DMS53 treated with DMSO at 0.1 percent for 48 hours (cell line): Measurements from ENCODE around the gene GNAL.
"Not testable (repeated sequence)": the region's sequence is repeated elsewhere in the genome, so short reads cannot be mapped to it uniquely, and the experiment has no call there.

Source experiments
- DNase-seq: peaks from one replicate; lab custom pipeline; 2025; ENCODE audit not compliant: unreplicated experiment; lab: John Stamatoyannopoulos, UW

GNAL gene

DNA sequence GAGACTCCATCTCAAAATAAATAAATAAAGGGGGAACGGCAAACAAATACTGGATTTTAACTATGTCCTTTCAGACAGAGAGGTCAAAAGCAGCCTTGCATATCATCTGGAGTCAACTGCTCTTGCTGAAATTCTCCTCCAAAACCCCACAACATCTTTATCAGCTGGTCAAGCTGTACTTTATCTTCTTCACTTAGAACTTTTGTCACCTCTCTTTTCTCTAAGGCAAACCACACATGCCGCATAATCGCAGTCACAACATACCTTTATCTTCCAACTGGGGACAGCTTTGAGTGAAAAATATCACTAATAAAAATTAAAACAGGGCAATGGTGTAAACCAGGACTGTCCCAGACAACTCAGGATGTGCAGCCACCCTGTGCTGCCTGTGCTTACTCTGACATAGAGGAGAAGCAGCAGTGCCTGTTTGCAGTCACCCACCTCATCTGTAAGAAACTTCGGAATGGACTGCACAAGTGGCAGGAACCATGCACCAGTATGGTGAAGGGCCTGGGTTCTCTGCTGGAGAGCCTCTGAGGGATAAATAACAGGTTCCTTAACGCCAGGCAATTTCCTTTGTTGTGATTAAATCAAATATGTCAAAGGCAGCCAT is 212.9 kb downstream of the GNAL start:
- DNase-seq, result no peak

DNA sequence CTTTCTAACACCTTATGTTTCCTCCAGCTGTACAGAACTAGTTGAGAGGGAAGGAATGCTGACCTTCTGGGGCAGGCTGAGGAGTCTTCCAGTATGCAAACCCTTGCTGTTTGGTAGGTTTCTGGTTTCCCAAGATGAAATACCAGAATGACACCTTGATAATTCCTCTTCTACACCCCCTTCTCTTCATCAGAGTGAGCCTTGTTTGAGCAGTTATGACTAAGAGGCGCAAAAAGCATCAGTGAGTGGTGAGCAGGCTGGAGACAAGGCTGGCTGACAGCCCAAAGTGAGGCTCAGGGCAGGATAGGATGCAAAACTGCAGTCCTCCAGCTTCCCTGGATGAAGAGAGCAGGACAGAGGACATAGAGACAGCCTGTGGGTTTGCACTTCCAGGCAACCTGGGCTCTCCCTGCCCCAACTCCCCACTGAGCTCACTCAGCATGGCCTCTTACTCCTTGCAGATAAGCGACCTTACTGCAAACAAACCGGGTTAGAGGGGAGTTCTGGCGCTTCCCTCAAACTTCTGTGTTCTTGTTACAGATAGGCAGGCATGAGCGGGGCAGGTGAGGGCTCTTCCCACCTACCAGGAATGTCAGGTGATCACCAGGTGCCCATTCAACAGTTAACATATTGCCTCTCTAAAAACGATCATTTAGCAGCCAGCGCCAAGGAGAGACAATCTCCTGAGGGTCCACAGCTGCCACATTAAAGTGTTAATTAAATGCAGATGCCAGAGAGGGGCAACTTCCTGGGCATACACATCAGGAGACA is 213.6 kb downstream of the GNAL start:
- DNase-seq, result no peak

DNA sequence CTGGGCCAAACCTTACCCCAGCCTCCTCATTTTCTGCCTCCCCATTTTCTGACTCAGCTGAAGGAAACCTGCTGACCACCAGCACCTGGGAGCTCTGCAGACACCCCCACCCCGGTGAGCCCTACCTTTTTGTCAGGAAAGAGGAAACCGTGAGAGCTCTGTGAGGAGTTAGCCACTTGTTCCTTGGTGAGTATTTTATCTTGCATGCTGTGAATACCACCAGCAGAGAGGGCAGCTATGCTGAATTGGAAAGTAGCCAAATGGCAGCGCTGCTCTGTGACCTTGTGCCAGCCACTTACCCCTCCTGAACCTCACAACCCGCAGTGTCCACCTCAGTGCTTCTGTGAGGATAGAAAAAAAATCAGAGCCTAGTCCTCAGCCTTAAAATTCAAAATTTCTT is 216.5 kb downstream of the GNAL start:
- DNase-seq, result no peak

- DNase-seq, result no peak
These were observed 217.1 kb downstream of the GNAL start for GRCh38 chr18:11906176-11906575.

DNA sequence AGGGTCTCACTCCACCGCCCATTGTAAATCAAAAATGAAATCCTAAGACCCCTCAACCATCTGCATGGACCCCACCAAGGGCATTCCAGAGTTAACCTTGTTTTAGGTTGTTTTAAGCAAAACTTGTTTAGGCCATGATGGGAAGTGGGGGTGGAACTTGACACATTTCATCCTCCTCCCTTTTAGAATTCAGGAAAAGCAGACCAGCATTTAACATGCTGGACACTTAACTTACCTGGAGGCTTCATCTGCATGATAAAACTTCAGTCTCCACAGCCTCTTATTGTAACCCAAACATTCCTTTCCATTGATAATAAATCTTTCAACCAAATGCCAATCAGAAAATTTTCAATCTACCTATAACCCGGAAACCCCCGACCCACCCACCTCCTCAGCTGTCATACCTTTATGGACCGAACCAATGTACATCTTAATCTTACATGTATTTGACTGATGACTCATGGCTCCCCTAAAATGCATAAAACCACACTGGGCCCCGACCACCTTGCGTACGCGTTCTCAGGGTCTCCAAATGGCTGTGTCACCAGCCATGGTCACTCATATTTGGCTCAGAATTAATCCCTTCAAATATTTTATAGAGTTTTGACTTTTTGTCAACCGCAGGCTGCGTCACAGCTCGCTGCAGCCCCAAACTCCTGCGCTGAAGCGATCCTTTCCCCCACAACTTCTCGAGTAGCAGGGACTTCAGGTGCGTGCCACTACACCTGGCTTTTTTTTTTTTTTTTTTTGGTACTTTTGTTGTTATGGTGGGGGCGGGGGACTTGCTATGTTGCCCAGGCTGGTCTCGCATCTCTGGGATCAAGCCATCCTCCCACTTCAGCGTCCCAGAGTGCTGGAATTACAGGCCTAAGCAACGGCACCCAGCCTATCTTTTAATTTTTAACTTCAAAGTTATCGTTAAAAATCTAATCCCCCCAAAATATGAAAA is 218.1 kb downstream of the GNAL start:
- no peak for DNase-seq

DNA sequence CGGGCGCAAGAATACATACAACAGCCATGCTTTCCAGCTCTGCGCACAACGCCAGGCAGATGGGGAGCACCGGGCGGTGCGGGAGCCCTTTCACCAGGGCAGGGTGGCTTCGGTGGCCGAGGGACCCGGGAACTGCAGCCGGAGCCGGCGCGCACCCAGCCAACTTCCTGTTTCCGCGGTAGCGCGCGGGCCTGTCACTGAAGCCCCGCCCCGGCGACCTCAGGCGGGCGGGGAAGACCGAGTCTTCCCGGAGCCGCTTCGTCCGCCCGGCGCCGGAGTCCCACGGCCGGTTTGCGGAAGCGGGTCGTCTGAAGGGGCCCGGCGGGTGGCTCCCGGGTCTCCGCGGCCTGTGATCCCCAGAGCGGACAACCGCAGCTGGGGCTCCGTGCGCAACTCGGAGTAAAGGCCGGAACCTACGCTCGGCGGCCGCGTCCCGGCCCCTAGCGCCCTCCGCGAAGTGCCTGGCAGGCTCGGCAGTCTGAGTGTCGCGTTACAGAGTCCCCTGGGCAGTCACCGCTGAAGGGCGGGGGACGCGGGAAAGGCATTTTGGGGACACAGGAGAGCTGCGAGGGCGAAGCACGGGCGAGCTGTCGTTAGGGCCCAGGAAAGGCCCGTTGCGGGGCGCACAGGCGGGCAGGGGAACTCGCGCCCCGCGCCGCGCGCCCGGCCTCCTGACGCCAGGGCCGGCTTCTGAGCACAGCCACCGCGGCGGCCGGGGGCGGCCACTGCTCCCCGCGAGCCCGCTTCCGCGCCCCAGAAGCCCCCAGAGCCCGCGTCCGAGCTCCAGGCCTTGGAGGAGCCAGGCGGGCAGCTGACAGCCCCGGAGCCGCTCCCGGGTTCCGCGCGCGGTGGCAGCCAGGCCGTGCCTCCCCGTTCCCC is 219.4 kb downstream of the GNAL start, which contains the start of gene MPPE1:
MPPE1 (minus strand) TSS at position 136 of the 879 bp plus-strand sequence. CDS start 11,053 bp downstream, outside the sequence.
- peak; percentile 96 for DNase-seq

- DNase-seq, result no peak
These were observed 220.0 kb downstream of the GNAL start for GRCh38 chr18:11909061-11909455.

DNA sequence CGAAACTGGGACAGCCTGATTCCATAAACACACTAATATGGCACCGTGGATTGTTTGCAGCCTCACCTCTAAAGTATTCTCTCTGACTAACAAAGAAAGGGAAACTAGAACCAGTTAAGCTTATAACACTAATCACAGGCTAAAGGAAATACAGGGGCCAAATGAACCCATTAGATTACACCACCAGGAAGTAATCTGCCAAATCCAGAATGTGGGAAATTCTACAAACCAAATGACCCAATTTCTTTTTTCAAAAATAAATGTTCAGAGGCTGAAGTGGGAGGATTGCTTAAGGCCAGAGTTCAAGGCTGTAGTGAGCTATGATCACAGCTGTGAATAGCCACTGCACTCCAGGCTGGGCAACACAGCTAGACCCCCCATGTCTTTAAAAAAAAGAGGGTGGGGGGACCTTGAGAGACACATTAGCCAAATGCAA is 220.5 kb downstream of the GNAL start:
- DNase-seq, result peak; percentile 77

- DNase-seq, result not testable (repeated sequence)
These were observed 227.8 kb downstream of the GNAL start for GRCh38 chr18:11916880-11917279.

DNA sequence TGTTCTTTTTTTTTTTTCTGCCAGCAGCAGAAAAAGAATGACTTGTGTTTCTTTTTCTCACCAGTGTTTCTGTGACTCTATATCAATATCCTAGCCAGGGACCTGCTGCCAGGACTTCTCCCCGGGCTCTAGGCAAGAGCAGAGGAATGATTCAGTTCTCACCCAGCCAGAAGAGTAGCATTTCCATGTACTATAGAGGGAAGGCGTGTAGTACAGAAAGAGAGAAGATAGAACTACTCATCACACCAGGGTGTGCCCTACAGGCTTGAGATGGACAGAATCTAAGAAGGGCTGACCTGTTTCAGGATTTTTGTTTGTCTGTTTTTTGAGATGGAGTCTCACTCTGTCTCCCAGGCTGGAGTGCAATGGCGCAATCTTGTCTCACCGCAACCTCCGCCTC is 230.5 kb downstream of the GNAL start:
- not testable (repeated sequence) for DNase-seq

DNA sequence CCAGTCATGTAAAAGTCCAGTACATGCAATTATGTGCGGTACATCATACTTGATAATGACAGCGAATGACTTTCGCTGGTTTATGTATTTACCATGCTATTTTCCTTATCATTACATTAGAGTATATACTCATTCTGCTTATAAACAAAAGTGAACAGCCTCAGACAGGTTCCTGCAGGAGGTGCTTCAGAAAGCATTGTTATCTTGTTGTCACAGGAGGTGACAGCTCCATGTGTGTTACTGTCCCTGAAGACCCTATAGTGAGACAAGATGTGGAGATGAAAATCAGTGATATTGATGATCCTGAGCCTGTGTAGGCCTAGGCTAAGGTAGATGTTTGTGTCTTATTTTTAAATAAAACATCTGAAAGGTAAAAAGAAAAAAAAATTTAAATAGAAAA is 234.4 kb downstream of the GNAL start:
- DNase-seq, result no peak

GRCh38 chr18:11925800-11926481 is 236.9 kb downstream of the GNAL start:
- no peak for DNase-seq

DNA sequence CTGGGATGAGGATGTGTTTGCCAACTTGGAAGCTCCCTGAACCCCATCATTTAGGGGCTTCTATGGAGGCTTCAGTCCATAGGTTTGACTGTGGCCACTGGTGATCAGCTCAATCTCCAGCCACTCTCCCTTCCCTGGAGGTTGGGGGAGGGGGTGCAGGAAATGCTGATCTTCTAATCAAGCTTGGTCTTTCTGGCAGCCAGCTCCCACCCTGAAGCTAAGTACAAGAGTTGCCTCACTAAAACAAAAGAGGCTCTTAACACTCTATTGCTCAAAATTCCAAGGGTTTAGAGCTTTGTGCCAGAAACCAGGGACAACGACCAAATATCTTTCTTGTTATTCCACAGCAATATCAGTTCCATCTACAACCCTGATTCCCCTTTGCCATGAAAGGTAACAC is 238.4 kb downstream of the GNAL start:
- no peak for DNase-seq

DNA sequence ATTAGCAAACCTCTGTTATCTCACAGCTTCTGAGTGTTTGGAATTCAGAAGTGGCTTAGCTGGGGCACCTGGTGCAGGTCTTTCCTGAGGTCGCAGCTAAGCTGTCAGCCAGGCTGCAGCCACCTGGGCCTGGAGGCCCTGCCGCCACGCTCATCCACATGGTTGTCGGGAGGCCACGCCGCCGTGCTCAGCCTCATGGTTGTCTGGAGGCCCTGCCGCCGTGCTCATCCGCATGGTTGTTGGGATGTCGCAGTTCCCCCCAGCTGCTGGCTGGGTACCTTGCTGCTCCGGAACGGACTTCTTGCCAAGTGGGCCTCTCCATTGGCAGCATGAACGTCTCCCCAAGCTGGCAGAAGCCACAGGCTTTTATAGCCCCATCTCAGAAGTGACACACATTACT is 243.3 kb downstream of the GNAL start:
- no peak for DNase-seq
